GM12872 (cell line): ENCODE results near the gene CYP51A1.

ENCODE experiments used
- CTCF ChIP-seq: IDR thresholded peaks from 3 replicates; pipeline ENCODE4 v1.5.1; 2011; ENCODE audit warnings: low read depth, mild to moderate bottlenecking, low read length, moderate library complexity; ENCODE audit not compliant: insufficient read depth

Gene CYP51A1

DNA sequence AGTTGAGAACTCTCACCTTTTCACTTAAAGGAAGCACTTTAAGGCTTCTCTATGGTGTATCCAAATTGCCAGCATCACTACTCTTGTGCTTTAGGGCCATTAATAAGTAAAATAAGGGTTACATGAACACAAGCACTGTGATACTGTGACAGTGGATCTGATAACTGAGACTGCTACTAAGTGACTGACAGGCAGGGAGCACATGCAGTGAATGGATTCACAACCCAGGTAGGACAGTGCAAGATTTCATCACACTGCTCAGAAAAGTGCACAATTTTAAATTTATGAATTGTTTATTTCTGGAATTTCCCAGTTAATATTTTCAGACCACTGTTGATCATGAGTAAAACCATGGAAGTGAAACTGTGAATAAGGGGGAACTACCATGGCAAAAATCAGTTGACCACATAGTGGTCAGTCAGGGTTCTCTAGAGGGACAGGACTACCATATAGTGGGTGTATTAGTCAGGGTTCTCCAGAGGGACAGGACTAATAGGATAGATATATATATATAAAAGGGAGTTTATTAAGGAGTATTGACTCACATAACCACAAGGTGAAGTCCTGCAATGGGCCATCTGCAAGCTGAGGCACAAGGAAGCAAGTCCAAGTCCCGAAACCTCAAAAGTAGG is 20.9 kb upstream of the CYP51A1 start:
- TF ChIP-seq CTCF, result no peak

GRCh38 chr7:92150450-92151017 is 16.3 kb upstream of the CYP51A1 start:
- no peak for TF ChIP-seq CTCF

- no peak for TF ChIP-seq CTCF
Observed at GRCh38 chr7:92149736-92150239, 15.5 kb upstream of the CYP51A1 start.

DNA sequence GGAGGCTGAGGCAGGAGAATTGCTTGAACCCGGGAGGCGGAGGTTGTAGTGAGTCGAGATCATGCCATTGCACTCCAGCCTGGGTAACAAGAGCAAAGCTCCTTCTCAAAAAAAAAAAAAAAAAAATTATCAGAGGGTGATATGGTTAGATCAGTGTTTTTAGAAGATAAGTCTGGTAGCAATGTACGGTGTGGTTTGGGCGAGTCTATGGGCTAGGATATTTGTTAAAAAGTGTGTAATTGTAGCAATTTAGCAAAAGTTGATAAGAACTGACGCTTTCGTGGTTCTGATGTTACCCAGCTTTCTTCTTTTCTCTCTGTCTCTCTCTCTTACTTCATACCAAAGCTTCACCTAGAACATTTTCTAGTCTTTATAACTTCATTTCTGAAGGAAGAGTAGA is 6.9 kb upstream of the CYP51A1 start:
- TF ChIP-seq CTCF, result no peak

DNA sequence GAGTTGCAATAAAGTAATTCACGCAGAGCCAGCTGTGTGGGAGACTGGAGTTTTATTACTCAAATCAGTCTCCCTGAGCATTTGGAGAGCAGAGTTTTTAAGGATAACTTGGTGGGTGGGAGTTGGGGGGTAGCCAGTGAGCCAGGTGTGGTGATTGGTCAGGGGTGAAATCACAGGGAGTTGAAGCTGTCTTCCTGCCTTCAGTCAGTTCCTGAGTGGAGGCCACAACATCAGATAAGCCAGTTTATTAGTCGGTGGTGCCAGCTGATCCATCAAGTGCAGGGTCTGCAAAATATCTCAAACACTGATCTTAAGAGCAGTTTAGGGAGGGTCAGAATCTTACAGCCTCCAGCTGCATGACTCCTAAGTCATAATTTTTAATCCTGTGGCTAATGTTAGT is 3.3 kb upstream of the CYP51A1 start:
- TF ChIP-seq CTCF, result no peak

GRCh38 chr7:92135052-92135889 is 994 bp upstream of the CYP51A1 start:
- TF ChIP-seq CTCF, result no peak

DNA sequence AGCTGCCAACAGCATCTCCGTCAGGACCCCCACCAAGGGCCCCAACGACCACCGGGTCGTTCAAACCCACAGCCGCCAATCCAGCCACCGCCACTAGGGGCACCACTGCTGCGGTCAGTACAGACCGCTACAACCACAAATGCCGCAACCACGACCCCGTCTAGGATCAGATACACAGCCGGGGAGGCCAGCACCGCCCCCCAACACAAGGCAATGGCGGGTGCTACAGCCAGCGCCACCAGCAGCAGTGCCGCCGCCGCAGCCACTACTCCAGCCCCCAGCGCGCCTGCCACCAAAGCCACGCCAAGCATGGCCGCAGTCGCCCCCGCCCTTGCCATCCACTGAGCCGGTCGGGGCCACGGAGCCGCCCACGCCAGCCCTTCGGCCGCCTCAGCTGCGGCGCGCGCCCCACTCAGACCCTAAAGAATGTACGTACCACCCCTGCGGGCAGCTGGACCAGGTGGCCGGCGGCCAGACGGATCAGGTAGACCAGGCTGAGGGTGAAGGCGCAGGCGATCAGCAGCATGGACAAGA is 473 bp downstream of the CYP51A1 start:
- TF ChIP-seq CTCF, result peak; percentile 84
